PC-9 (cell line): ENCODE data around the gene ZMIZ1.

ENCODE experiments used
- CTCF ChIP-seq: fragments of 200-600 bp; sonication (generic); conservative IDR thresholded peaks from 2 replicates; pipeline ENCODE4 v1.6.1; 2017; ENCODE audit warnings: mixed run types, antibody characterized with exemption, mild to moderate bottlenecking, moderate library complexity
- EZH2 ChIP-seq: fragments of 200-600 bp; sonication (generic); IDR thresholded peaks from 2 replicates; pipeline ENCODE4 v1.8.0; 2017; ENCODE audit warnings: antibody characterized with exemption, low read depth

- no peak for TF ChIP-seq CTCF
- no peak for TF ChIP-seq EZH2
Measured at GRCh38 chr10:79128241-79128922, 59.6 kb downstream of the ZMIZ1 start.
